C4-2B (cell line): ENCODE results near the gene INHBE.

Source experiments
- CTCF ChIP-seq: fragments of 450-650 bp; conservative IDR thresholded peaks from 2 replicates; pipeline ENCODE4 v1.5.1; 2017; ENCODE audit warnings: mild to moderate bottlenecking
- ZFX ChIP-seq: fragments of 450-650 bp; IDR thresholded peaks from 2 replicates; pipeline ENCODE4 v1.6.1; 2017

DNA sequence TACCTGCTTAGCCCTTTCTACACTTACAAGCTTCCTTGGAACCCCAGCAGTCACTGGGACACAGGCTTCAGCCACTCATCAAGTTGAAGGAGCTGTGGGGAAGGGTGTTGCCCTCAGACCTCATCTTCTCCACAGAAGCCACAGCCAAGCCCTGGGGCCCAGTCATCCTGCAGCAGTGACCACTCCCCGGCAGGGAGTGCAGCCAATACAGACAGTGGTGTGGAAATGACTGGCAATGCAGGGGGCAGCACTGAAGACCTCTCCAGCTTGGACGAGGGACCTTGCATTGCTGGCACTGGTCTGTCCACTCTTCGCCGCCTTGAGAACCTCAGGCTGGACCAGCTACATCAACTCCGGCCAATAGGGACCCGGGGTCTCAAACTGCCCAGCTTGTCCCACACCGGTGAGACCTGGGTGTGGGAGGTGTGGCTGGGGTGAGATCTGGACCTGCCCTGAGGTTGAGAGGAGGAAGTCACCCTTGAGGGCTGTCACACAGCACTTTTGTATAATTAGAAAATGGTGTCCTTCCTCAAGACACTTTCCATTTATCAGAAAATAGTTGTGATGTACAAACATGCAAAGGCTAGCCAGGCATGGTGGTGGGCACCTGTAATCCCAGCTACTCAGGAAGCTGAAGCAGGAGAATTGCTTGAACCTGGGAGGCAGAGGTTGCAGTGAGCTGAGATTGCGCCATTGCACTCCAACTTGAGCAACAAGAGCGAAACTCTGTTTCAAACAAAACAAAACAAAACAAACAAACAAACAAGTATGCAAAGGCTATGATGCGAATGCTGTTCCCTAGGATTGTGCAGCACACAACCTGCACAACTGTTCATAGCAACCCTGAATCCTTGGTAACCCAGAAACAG, 14.4 kb downstream of the INHBE start:
- TF ChIP-seq CTCF (no peak), ZFX (no peak)
